Measurements from ENCODE around the gene MEGF11. TPM values are rescaled to one million over a fixed set of nuclear protein-coding genes. Genes with fewer than 3 reads are reported as not detected.

The MEGF11 gene
- total RNA-seq, 1 donor from 2014 or later = not detected

- Mint-ChIP-seq H3K4me3 (no peak overlapping the region), H3K4me1 (no peaks in the 10 kb centered on the region), H3K36me3 (ENCODE audit: low read depth) (no peaks in the 10 kb centered on the region), H3K9me3 (no peaks in the 10 kb centered on the region), H3K27me3 (peaks cover 45% of the 10 kb centered on the region), H3K27ac (no peak overlapping the region)
- TF ChIP-seq CTCF (IDR thresholded peaks at IDR 0.05) = no peak
- ATAC-seq (ENCODE audit: low read depth) = no peak
- intact Hi-C loops (cut with micrococcal nuclease) = no loop called here
- ChIA-PET POLR2A (no interaction called here), CTCF (no interaction called here)
- no peak for DNase-seq
Observed at GRCh38 chr15:66039117-66039871, 214.3 kb downstream of the MEGF11 start.

- Mint-ChIP-seq H3K4me1 (no peaks in the 10 kb centered on the region), H3K36me3 (ENCODE audit: low read depth) (no peaks in the 10 kb centered on the region), H3K27me3 (peaks cover 45% of the 10 kb centered on the region), H3K4me3 (no peak overlapping the region), H3K27ac (no peak overlapping the region), H3K9me3 (no peaks in the 10 kb centered on the region)
- intact Hi-C loops (cut with micrococcal nuclease) = no loop called here
- DNase-seq (no peak), ATAC-seq (ENCODE audit: low read depth) (no peak)
- ChIA-PET POLR2A (no interaction called here), CTCF (no interaction called here)
- TF ChIP-seq CTCF (IDR thresholded peaks at IDR 0.05) = no peak
Observed at GRCh38 chr15:66038387-66039116, 215.0 kb downstream of the MEGF11 start.

- DNase-seq (no peak), ATAC-seq (ENCODE audit: low read depth) (no peak)
- H3K4me3 Mint-ChIP-seq = no peak overlapping the region
- peaks cover 32% of the 10 kb centered on the region for H3K27me3 Mint-ChIP-seq
- H3K4me1 Mint-ChIP-seq = no peaks in the 10 kb centered on the region
- TF ChIP-seq CTCF (IDR thresholded peaks at IDR 0.05) = no peak
- ChIA-PET CTCF (no interaction called here), POLR2A (no interaction called here)
- no peak overlapping the region for H3K27ac Mint-ChIP-seq
- H3K36me3 Mint-ChIP-seq (ENCODE audit: low read depth) = no peaks in the 10 kb centered on the region
- H3K9me3 Mint-ChIP-seq = peaks cover 6% of the 10 kb centered on the region
- intact Hi-C loops (cut with micrococcal nuclease) = no loop called here
Observed at GRCh38 chr15:66036859-66037258, 216.7 kb downstream of the MEGF11 start.

- CTCF ChIA-PET = no interaction called here
- Mint-ChIP-seq H3K27me3 (peaks cover 32% of the 10 kb centered on the region), H3K27ac (no peak overlapping the region), H3K4me3 (no peak overlapping the region), H3K4me1 (no peaks in the 10 kb centered on the region), H3K9me3 (peaks cover 8% of the 10 kb centered on the region), H3K36me3 (ENCODE audit: low read depth) (no peaks in the 10 kb centered on the region)
- ATAC-seq (ENCODE audit: low read depth) (no peak), DNase-seq (no peak)
- TF ChIP-seq CTCF (IDR thresholded peaks at IDR 0.05) = no peak
- intact Hi-C loops (cut with micrococcal nuclease) = no loop called here
- POLR2A ChIA-PET = no interaction called here
Observed at GRCh38 chr15:66035901-66036300, 217.6 kb downstream of the MEGF11 start.

GRCh38 chr15:66033143-66033542 lies 220.4 kb downstream of the MEGF11 start:
- H3K27me3 Mint-ChIP-seq = peaks cover 23% of the 10 kb centered on the region
- intact Hi-C loops (cut with micrococcal nuclease) = no loop called here
- H3K4me3 Mint-ChIP-seq = no peak overlapping the region
- DNase-seq (no peak), ATAC-seq (ENCODE audit: low read depth) (no peak)
- H3K27ac Mint-ChIP-seq = no peak overlapping the region
- H3K4me1 Mint-ChIP-seq = no peaks in the 10 kb centered on the region
- POLR2A ChIA-PET = interaction anchor here (0.7 kb wide), 1 partner anchor 36 kb away, joined by 7 read pairs; no protein-coding TSS in a partner anchor
- H3K36me3 Mint-ChIP-seq (ENCODE audit: low read depth) = no peaks in the 10 kb centered on the region
- TF ChIP-seq CTCF (IDR thresholded peaks at IDR 0.05) = no peak
- H3K9me3 Mint-ChIP-seq = peaks cover 8% of the 10 kb centered on the region
- CTCF ChIA-PET = no interaction called here
